ENCODE results near the gene RRP8.

Gene RRP8

GRCh38 chr11:6548641-6549040 lies 54.8 kb downstream of the RRP8 start:
- in situ Hi-C loops (cut with HindIII; ENCODE audit: low sequenced_read_pairs), result loop anchor here (5.0 kb wide), 1 partner anchor 104 kb away; no protein-coding TSS in a partner anchor

DNA sequence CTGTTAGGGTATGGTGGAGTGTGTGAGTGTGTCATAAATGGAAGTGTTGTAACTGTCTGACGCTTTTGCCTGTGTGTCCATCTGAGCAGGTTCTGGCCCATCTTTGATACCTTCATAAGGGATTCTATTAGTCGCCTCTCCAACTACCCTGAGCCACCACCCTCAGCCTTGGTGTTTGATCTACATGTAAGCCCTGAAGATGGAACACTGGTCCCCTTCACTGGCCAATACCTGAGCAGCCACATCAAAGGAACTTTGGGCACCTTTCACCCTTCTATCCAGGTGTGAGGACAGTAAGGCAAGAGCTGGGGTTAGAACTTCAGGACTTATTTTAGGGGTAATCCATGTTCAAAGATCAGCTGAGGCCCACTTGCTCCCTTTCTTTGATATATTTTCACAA lies 55.3 kb downstream of the RRP8 start:
- in situ Hi-C loops (cut with HindIII; ENCODE audit: low sequenced_read_pairs), result loop anchor here (5.0 kb wide), 1 partner anchor 104 kb away; no protein-coding TSS in a partner anchor

GRCh38 chr11:6547177-6547576 lies 56.2 kb downstream of the RRP8 start:
- in situ Hi-C loops (cut with HindIII; ENCODE audit: low sequenced_read_pairs), result loop anchor here (5.0 kb wide), 1 partner anchor 105 kb away; no protein-coding TSS in a partner anchor

- in situ Hi-C loops (cut with HindIII; ENCODE audit: low sequenced_read_pairs), result loop anchor here (5.0 kb wide), 1 partner anchor 106 kb away; no protein-coding TSS in a partner anchor
Measured at GRCh38 chr11:6546735-6547134, 56.7 kb downstream of the RRP8 start.

DNA sequence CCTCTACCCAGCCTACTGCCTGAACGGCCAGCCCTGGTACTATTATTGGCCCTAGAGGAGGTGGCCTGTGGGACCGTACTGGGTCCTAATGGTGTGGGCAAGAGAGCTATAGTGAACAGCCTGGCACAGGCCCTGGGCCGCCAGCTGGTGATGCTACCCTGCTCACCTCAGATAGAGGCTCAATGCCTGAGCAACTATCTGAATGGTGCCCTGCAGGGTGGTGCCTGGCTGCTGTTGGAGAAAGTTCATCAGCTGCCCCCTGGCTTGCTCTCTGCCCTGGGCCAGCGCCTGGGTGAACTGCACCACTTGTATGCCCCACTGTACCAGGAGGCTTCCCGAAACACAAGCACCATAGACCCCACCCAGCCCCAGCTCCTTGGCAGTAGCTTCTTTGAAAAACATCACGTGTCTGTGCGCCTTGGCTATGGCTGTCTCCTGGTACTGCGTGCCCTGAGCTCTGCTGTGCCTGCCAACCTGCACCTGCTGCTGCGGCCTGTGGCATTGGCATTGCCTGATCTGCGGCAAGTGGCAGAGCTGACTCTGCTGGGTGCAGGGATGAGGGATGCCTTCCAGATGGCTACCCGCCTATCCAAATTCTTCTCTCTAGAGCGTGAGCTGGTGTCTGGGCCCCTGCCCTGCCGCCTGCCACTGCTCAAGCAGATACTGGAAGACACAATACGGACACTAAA lies 57.4 kb downstream of the RRP8 start:
- in situ Hi-C loops (cut with HindIII; ENCODE audit: low sequenced_read_pairs), result loop anchor here (5.0 kb wide), 1 partner anchor 106 kb away; no protein-coding TSS in a partner anchor
